Transverse colon (tissue), 4 donors: ENCODE results near the gene FGR. TPM values are rescaled to one million over a fixed set of nuclear protein-coding genes. Genes with fewer than 3 reads are reported as not detected.

Experiments
- DNase-seq: peaks from one replicate; pipeline ENCODE4 v3.0.0-alpha.2; 2019
- H3K27ac ChIP-seq, 4 donors: fragments of 200-600 bp; sonication (generic); 2 replicates each; pipeline ENCODE4 v1.5.1; 2016 to 2018; ENCODE audit warnings: inconsistent platforms in 4 of 4
- H3K27me3 ChIP-seq: fragments of 200-600 bp; sonication (generic); 2 replicates; pipeline ENCODE4 v1.5.1; 2017; ENCODE audit warnings: inconsistent platforms
- H3K36me3 ChIP-seq, 4 donors: fragments of 200-600 bp; sonication (generic); 2 replicates each; pipeline ENCODE4 v1.5.1; 2017 to 2019; ENCODE audit warnings: inconsistent platforms in 4 of 4
- H3K4me1 ChIP-seq, 4 donors: fragments of 200-600 bp; sonication (generic); 2 replicates each; pipeline ENCODE4 v1.5.1; 2017 to 2020; ENCODE audit warnings: inconsistent platforms in 4 of 4
- H3K4me3 ChIP-seq, 4 donors: fragments of 200-600 bp; sonication (generic); 1 replicate in 1 of 4; 2 replicates in 3 of 4; pipeline versions ENCODE4 v1.5.1 to v1.6.1; 2017 to 2019; ENCODE audit warnings: inconsistent platforms in 4 of 4
- H3K9me3 ChIP-seq, 2 donors: fragments of 200-600 bp; sonication (generic); 2 replicates each; pipeline ENCODE4 v1.5.1; 2017 to 2019; ENCODE audit warnings: inconsistent platforms in 2 of 2
- EP300 ChIP-seq: sonication (generic); formaldehyde crosslinking; IDR thresholded peaks from one replicate; pipeline ENCODE4 v1.6.1; 2017; ENCODE audit warnings: antibody characterized with exemption, low read depth
- POLR2A ChIP-seq: fragments of 450-650 bp; IDR thresholded peaks from one replicate; pipeline ENCODE4 v1.6.1; 2016; ENCODE audit warnings: antibody characterized with exemption, mild to moderate bottlenecking, moderate library complexity
- POLR2AphosphoS5 ChIP-seq, 3 donors: sonication (generic); formaldehyde crosslinking; IDR thresholded peaks; one replicate each; pipeline ENCODE4 v1.6.1; 2016; ENCODE audit warnings: antibody characterized with exemption in 3 of 3
- WGBS, 2 donors: methylation state at CpG; one replicate each; pipeline ENCODE4 v1.1.5; 2018; ENCODE audit warnings: low coverage in 1 of 2; 5-methylcytosine and 5-hydroxymethylcytosine counted together
- in situ Hi-C, 4 donors: fragments of 200-750 bp; cut with MboI; loops; one replicate each; pipeline versions ENCODE4 v1.15.0 to v1.15.1; 2017; ENCODE audit warnings: low sequenced_read_pairs in 3 of 4, low pct_ligation_motif_present in 1 of 4, low pct_unique_long_range_greater_than_20kb in 1 of 4
- intact Hi-C: fragments of 100-400 bp; cut with DNase I; formaldehyde crosslinking; loops from one replicate; pipeline ENCODE4 v1.15.1; 2023; ENCODE audit warnings: low total_unique reads
- total RNA-seq, 4 donors: library from RNA; depleted of rRNA; stranded (reverse); fragments of >200 nt; gene quantifications; one replicate each; pipeline ENCODE4 v1.1.0, GENCODE V29; 2016
- TF ChIP-seq, protein P1 (sequence below), 5 experiments: fragments of 200-600 bp in 3 of 5; fragments of 450-650 bp in 2 of 5; sonication (generic) in 3 of 5; IDR thresholded peaks; 1 replicate in 2 of 5; 2 replicates in 3 of 5; pipeline ENCODE4 v1.5.1; 2016 to 2017; ENCODE audit warnings: antibody characterized with exemption in 5 of 5, inconsistent platforms in 3 of 5, mild to moderate bottlenecking in 2 of 5, moderate library complexity in 1 of 5

FGR gene
- total RNA-seq, 4 donors from 2014 or later = 2.2 to 8.8 (median 5.8) TPM

DNA sequence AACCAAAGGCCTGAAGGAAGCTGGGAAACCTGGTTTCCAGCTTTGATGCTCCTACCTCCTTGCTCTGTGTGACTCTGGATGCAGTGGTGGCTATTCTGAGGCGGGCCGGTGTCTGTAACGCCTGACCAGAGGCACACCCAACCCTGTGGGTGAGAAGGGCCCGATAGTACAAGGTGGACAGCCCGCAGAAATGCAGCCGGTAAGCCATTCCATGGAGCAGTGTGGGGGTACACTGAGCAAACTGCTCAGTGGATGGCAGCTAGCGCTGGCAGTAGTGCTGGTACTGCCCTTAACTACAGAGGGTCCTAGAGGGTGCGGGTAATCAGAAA, 67.0 kb downstream of the FGR start:
- H3K36me3 ChIP-seq = no peaks in the 10 kb centered on the region
- intact Hi-C loops (no loop called here), in situ Hi-C loops (no loop called here)
- no peaks in the 10 kb centered on the region for H3K27me3 ChIP-seq
- peak overlapping the region in 2 of 4 donors; percentile 40 to 42 for H3K4me3 ChIP-seq
- TF ChIP-seq EP300 (no peak), POLR2AphosphoS5 (IDR thresholded peaks at IDR 0.05) (no peak), POLR2A (no peak)
- TF ChIP-seq, protein P1, sequence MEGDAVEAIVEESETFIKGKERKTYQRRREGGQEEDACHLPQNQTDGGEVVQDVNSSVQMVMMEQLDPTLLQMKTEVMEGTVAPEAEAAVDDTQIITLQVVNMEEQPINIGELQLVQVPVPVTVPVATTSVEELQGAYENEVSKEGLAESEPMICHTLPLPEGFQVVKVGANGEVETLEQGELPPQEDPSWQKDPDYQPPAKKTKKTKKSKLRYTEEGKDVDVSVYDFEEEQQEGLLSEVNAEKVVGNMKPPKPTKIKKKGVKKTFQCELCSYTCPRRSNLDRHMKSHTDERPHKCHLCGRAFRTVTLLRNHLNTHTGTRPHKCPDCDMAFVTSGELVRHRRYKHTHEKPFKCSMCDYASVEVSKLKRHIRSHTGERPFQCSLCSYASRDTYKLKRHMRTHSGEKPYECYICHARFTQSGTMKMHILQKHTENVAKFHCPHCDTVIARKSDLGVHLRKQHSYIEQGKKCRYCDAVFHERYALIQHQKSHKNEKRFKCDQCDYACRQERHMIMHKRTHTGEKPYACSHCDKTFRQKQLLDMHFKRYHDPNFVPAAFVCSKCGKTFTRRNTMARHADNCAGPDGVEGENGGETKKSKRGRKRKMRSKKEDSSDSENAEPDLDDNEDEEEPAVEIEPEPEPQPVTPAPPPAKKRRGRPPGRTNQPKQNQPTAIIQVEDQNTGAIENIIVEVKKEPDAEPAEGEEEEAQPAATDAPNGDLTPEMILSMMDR (IDR thresholded peaks at IDR 0.05) = no peak
- no peaks in the 10 kb centered on the region for H3K9me3 ChIP-seq
- WGBS, 2 donors = 55% methylated on average over 8 of the region's 8 CpGs; no CpG with 5 or more reads in 1 of the 2 donors
- H3K27ac ChIP-seq = peak overlapping the region; percentile 82 to 95 (median 92)
- DNase-seq = no peak
- H3K4me1 ChIP-seq = peaks cover 74 to 96% (median 85%) of the 10 kb centered on the region in 4 donors

DNA sequence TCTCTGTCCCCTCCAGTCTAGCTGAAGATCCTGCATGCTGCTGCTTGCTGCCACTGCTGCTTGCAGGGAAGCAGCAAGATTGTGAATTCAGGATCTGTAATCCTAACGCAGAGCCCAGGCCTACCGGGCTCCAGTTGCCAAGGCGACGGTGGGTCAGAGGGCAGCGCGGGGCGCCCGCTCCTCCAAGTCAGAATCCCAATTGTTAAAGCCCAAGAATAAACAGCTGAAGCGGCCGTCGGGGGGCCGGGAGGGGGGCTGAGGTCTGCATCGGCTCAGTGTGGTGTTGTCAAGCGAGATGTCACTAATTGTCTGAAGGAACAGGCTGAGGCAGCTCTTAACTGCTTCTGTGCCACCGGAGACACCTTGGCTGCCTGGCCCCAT, 67.8 kb downstream of the FGR start:
- TF ChIP-seq POLR2A = no peak
- TF ChIP-seq, protein P1 (IDR thresholded peaks at IDR 0.05) = no peak
- TF ChIP-seq POLR2AphosphoS5 (IDR thresholded peaks at IDR 0.05) = no peak
- no peak for TF ChIP-seq EP300
- in situ Hi-C loops = no loop called here
- Histone ChIP-seq H3K36me3 (no peaks in the 10 kb centered on the region), H3K27me3 (no peaks in the 10 kb centered on the region), H3K4me1 (peaks cover 72 to 96% (median 85%) of the 10 kb centered on the region in 4 donors), H3K9me3 (no peaks in the 10 kb centered on the region), H3K27ac (peak overlapping the region; percentile 82 to 95 (median 92)), H3K4me3 (no peak overlapping the region)
- intact Hi-C loops = no loop called here
- no peak for DNase-seq
- 63% methylated on average over 15 of the region's 15 CpGs; no CpG with 5 or more reads in 1 of the 2 donors for WGBS, 2 donors

DNA sequence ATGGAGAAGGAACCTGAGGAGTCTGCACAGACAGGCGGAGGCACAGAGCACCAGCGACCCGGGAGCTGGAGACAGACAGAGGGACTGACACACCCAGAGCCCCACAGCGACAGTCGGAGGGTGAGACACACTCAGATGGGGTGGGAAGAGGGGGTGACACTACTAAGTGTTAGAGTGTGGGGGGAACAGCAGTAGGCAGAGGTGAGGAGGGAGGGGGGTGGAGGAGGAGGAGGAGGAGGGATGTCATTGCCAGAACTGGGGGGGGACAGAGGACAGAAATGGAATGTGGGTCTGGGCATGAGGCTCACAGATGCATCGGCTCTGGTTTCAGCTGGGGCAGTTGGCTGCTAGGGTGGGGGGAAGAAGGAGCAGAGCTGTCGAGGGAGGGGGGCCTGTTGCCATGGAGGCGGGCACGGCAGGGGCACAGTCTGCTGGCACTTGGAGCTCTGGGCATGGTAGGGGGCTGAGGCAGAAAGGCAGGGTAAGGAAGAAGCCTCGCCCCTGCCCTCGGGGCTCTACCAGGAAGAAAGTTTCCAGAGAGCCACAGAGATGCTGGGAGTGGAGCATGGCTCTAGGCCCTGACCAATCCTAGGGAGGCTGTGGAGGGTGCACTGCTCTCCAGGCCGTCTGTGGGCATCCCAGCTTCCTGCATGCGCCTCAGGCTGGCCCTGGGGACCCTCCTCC, 68.4 kb downstream of the FGR start:
- 67 to 71% methylated on average over 3 to 13 of the region's 13 CpGs for WGBS, 2 donors
- in situ Hi-C loops (no loop called here), intact Hi-C loops (no loop called here)
- peak overlapping the region; percentile 82 to 95 (median 92) for H3K27ac ChIP-seq
- no peak for DNase-seq
- no peaks in the 10 kb centered on the region for H3K9me3 ChIP-seq
- no peak overlapping the region for H3K4me3 ChIP-seq
- no peaks in the 10 kb centered on the region for H3K27me3 ChIP-seq
- TF ChIP-seq, protein P1 (IDR thresholded peaks at IDR 0.05) = no peak
- TF ChIP-seq POLR2AphosphoS5 (IDR thresholded peaks at IDR 0.05) (no peak), EP300 (no peak), POLR2A (no peak)
- H3K4me1 ChIP-seq = peaks cover 72 to 96% (median 85%) of the 10 kb centered on the region in 4 donors
- no peaks in the 10 kb centered on the region for H3K36me3 ChIP-seq

DNA sequence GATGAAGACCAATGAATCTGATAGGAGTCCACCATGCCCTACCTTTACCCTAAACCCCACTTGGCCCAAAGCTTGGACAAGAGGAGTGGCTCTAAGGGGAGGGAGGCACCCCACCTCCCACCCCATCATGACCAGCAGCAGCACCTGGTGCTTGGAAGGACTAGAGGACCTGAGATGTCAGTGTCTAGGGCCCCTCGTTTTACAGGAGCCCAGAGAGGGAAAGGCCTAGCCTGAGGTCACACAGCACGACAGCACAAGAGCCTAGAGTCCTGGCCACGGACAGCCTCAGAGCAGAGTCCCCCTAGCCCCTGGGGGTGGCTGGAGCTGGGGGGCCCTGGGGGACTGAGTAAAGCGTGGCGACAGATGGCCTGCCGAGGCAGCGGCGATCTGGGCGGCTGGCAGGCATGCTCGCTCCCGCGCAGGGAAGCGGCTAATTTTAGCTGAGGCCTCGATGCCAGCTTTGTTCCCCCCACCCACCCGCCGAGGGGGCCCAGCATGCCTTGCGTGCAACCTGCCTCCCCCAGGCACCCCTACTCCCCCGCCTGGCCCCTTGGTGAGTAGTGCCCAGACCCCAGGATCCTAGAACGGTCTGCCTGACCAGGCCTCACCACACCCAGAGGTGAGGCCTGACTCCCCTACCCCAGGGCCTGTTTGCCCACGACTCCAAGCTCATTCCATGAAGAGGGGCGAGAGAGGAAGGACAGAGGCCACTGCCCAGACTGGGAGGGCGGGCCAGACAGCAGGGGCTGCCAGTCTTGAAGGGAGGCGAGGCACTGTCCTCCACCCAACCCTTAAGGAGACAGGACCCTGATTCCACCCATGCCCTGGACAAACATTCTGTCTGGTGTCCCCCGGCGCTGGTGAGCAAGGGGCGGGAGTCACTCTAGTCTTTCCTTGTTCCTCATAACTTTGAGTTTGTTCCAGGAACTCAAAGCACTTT, 70.0 kb downstream of the FGR start:
- intact Hi-C loops = no loop called here
- DNase-seq = no peak
- no peak overlapping the region for H3K4me3 ChIP-seq
- peaks cover 74 to 92% (median 81%) of the 10 kb centered on the region in 4 donors for H3K4me1 ChIP-seq
- 65% methylated on average over 26 of the region's 26 CpGs; no CpG with 5 or more reads in 1 of the 2 donors for WGBS, 2 donors
- peak overlapping the region; percentile 82 to 95 (median 92) for H3K27ac ChIP-seq
- H3K9me3 ChIP-seq = no peaks in the 10 kb centered on the region
- no peak for TF ChIP-seq EP300
- TF ChIP-seq, protein P1 (IDR thresholded peaks at IDR 0.05) = no peak
- no peak for TF ChIP-seq POLR2A
- TF ChIP-seq POLR2AphosphoS5 (IDR thresholded peaks at IDR 0.05) = no peak
- in situ Hi-C loops = no loop called here
- no peaks in the 10 kb centered on the region for H3K36me3 ChIP-seq
- no peaks in the 10 kb centered on the region for H3K27me3 ChIP-seq
